GM19468 (cell line): ENCODE measurements around the gene CMA1.
"Not testable (repeated sequence)": the region's sequence is repeated elsewhere in the genome, so short reads cannot be mapped to it uniquely, and the experiment has no call there.

ENCODE experiments used
- ATAC-seq: cut with Tn5 transposase; IDR thresholded peaks from one replicate; pipeline ENCODE4 v1.9.1; 2021; ENCODE audit warnings: mild to moderate bottlenecking, moderate library complexity, moderate number of reproducible peaks; ENCODE audit not compliant: unreplicated experiment; ENCODE audit errors: extremely low read depth

Gene CMA1

GRCh38 chr14:24470450-24470849 lies 37.6 kb downstream of the CMA1 start:
- ATAC-seq, result not testable (repeated sequence)

- no peak for ATAC-seq
Observed at GRCh38 chr14:24465805-24466204, 42.3 kb downstream of the CMA1 start.

GRCh38 chr14:24465368-24465767 lies 42.7 kb downstream of the CMA1 start:
- ATAC-seq, result no peak

- ATAC-seq, result no peak
Observed at GRCh38 chr14:24463884-24464785, 43.9 kb downstream of the CMA1 start.

GRCh38 chr14:24463017-24463883 lies 44.8 kb downstream of the CMA1 start:
- ATAC-seq, result no peak

GRCh38 chr14:24461336-24461735 lies 46.7 kb downstream of the CMA1 start:
- ATAC-seq, result no peak

GRCh38 chr14:24459331-24459730 lies 48.7 kb downstream of the CMA1 start:
- no peak for ATAC-seq

GRCh38 chr14:24458736-24459135 lies 49.3 kb downstream of the CMA1 start:
- ATAC-seq, result no peak

- no peak for ATAC-seq
Observed at GRCh38 chr14:24456980-24457379, 51.1 kb downstream of the CMA1 start.
